ENCODE data around the gene BTAF1.
"Not testable (repeated sequence)": the region's sequence is repeated elsewhere in the genome, so short reads cannot be mapped to it uniquely, and the experiment has no call there.

GRCh38 chr10:91894261-91894685 lies 29.3 kb upstream of the BTAF1 start:
- not testable (repeated sequence) for TF ChIP-seq CTCF (IDR thresholded peaks at IDR 0.05; ENCODE audit: insufficient read depth, low read length); POLR2AphosphoS5 (IDR thresholded peaks at IDR 0.05; ENCODE audit: low read depth); GABPA (IDR thresholded peaks at IDR 0.05; ENCODE audit: low read depth)

Data from HL-60 (cell line).